GM18517 (cell line): ENCODE data around the gene OSBPL2.

Source experiments
- ATAC-seq: cut with Tn5 transposase; IDR thresholded peaks from one replicate; pipeline ENCODE4 v1.9.1; 2021; ENCODE audit warnings: mild to moderate bottlenecking, moderate library complexity; ENCODE audit not compliant: unreplicated experiment

Gene OSBPL2

DNA sequence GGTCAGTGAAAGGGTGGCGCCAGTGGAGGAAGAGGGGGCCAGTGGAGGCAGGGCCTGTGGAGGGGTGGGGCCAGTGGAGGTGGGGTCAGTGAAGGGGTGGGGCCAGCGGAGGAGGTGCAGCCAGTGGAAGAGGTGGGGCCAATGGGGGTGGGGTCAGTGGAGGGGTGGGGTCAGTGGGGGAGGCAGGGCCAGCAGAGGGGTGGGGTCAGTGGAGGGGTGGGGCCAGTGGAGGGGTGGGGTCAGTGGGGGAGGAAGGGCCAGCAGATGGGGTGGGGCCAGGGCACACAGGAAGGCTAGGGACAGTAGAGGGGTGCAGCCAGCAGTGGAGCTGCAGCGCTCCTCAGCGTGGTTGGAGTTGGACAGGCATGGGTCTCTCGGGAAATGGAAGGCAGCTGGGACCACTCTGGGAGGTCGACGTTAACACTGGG is 83.2 kb downstream of the OSBPL2 start:
- ATAC-seq = no peak

DNA sequence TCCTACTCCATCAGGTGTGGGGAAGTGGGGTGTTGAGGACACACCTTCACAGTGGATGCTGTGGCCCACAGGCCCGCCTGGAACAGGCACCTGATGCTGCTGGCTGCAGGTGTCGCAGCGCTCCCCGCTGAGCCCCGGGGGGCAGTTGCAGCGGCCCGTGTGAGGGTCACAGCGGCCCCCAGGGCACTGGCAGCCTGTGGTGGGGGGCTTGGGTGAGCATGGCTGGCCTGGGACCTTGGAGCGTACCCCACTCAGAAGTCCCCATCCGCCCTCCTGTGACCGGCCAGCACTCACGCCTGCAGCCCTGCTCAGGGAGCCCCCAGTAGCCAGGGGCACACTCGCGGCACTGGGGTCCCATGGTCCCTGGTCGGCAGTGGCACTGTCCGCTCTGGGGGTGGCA is 83.7 kb downstream of the OSBPL2 start:
- ATAC-seq = no peak

DNA sequence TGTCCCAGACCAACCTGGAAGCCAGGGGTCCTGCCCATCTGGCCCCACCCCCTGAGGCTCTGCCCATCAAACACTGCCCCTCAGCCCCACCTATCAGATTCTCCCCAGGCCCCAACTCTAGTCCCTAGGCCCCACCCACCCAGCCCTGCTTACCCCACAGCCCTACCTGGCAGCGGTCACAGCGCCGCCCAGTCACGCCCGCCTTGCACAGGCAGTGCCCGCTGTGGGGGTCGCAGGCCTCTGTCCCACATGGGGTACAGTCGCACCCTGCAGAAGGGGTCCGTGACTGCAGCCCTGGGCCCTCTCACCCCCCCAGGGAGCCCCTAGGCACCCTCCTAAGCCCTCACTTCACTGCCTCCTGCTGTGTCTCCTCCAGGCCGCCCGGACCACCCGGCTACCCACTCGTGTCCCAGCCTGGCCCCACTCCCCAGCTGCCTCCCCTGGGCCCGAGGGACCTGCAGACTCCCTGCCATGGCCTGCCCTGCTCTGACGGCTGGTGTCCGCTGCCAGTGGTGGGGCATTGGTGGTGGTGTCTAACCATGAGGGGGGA is 84.2 kb downstream of the OSBPL2 start:
- ATAC-seq = no peak

- no peak for ATAC-seq
Observed at GRCh38 chr20:62323146-62323979, 85.0 kb downstream of the OSBPL2 start.

GRCh38 chr20:62323980-62324906 is 85.9 kb downstream of the OSBPL2 start:
- no peak for ATAC-seq

- ATAC-seq = no peak
Observed at GRCh38 chr20:62325172-62325905, 87.0 kb downstream of the OSBPL2 start.

GRCh38 chr20:62326559-62326958 is 88.2 kb downstream of the OSBPL2 start:
- no peak for ATAC-seq

GRCh38 chr20:62326959-62327725 is 88.8 kb downstream of the OSBPL2 start:
- no peak for ATAC-seq

DNA sequence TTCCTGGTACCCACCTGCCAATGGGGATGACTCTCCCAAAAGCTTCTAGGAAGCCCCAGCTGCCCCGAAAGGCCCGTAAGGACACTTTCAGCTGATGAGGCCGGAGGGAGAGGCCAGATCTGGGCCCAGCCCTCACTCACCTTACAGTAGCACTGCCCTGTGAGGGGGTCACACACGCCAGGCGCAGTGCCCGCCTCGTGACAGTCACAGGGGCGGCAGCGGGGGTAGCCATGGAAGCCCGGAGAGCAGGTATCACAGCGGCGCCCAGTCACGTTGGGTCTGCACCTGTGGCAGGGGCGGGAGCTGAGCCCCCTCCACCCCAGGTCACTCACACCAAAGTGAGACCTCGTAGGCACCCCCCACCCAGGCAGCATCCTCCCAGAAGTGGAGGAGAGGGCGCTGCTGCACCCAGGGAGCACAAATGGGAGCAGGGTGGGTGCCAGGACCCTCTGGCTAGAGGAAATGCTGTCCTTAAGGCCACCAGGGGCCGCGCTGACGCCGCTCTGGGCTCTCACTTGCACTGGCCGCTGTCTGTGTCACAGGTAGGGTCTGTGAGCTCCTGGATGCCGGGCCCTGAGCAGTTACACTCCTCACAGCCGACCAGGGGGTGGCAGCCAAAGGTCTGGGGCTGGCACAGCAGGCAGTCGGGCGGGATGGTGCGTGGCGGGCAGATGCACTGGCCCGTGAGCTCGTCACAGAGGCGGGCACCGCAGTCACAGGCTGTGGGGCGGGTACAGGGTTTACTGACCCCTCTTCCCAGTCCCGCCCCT is 89.6 kb downstream of the OSBPL2 start:
- no peak for ATAC-seq

GRCh38 chr20:62328684-62329388 is 90.5 kb downstream of the OSBPL2 start:
- no peak for ATAC-seq

DNA sequence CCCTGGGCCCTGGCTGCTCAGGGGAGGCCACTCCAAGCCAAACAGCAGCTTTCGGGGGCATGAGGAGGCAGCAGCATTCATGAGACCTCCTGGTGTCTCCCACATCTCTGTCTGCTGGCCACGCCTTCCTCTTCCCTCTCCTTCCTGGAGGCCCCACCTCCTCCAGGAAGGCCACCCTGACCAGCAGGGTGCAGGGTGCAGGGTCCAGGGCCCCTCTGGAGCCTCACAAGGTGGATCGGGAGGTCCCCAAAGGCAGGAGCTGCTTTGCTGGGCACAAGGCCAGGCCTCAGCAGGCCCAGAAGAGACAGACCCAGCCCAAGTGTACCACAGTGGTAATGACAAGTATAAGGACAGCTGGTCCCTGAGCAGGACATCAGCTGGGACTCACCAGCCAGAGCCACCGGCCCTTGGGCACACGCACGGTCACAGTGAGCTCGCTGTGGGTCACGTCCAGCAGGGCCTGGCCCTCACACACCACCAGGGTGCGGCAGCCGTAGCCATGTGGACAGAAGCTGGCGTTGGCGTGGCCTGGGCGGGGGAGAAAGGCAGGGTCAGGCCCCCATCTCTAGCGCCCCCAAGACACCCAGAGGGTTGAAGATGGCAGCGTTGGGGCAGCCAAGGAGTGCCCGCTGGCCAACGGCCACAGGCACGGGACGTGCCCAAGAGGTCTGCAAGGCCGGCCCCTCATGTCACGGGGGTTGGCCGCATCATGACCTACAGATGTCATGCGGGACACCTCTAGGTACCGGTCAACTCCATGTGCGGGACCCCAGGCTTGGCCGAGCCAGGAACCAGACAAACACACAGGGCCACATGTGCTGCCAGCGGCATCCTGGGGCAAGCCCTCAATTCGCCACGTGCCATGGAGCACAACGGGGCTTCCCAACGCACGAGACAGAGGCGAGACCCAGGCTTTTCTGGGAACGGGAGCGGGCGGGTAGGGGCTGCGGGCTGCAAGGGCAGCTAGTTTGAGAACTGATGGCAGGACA is 91.4 kb downstream of the OSBPL2 start:
- no peak for ATAC-seq

- no peak for ATAC-seq
Observed at GRCh38 chr20:62330576-62331317, 92.4 kb downstream of the OSBPL2 start.

GRCh38 chr20:62331347-62331746 is 93.0 kb downstream of the OSBPL2 start:
- no peak for ATAC-seq

DNA sequence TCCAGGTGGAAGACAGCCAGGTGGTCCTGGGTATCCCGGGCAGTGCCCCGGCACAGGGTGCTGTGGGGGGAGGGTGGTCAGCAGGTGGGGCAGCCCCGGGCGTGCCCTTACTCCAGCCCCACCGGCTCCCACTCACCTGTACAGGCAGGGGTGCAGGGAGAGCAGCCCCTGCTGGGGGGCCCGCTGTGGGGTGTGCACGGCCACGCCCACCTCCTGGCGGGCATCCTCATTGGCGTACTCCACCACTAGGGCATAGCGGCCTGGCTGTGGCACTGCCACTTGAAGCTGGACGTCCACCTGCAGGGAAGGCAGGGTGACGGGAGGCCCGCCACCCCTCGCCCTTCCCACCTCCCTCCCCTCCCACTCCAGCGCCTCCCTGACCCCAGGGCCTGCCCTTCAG is 94.1 kb downstream of the OSBPL2 start:
- no peak for ATAC-seq

DNA sequence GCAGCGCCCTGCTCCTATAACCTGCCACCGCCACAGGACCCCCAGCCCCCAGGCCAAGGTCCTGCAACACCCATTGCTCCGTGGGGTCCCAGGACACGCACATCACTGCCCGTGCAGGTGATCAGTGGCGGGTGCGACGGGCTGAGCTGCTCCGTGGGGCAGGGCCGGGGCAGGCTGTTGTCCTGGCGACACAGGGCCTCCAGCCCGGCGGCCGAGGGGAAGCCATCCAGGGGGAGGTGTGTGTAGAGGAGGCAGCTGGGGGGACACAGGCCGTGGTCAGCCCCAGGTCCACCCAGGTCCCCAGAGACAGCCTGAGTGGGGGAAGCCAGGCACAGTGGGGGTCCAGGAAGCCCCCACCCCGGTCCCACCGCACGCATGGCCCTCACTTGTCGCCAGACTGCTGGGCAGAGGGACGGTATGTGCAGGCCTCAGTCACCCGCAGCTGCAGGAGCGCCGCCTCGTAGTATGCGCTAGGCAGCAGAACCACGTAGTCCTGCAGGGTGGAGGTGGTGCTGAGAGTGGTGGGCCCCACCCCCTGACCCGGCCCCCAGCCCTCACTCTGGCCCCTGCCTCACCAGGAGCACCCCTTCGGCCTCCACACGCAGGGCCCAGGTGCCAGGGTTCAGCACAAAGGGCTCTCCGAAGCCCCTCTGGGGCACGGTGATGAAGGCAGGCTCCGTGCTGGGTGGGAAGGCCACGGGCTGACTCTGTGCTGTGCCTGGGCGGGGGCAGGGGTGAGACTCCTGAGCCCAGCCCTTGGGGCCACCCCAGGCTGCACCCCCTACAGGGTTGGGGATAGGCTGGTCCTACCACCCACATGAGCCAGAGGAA is 94.9 kb downstream of the OSBPL2 start:
- ATAC-seq = no peak
